ENCODE data around the gene PRKG1. TPM values are rescaled to one million over a fixed set of nuclear protein-coding genes. Genes with fewer than 3 reads are reported as not detected.

Gene PRKG1
- total and polyA plus RNA-seq, 2 of the 8 experiments (the other 6 are each of a cell fraction or from before 2014, with no cell fraction given): 4.2 to 15.2 TPM

- no peak overlapping the region for H2AK5ac ChIP-seq (ENCODE audit: low read depth, low read length)
- 82% methylated on average over 2 of the region's 2 CpGs; no CpG with 5 or more reads in 1 of the 2 experiments for WGBS, 2 experiments (ENCODE audit: extremely low coverage in 1 of 2, insufficient coverage in 1 of 2, insufficient read length in 1 of 2, insufficient replicate concordance in 2 of 2, low coverage in 1 of 2, low lambda C conversion rate in 2 of 2, missing lambda C conversion rate in 1 of 2)
- H3K23ac ChIP-seq (ENCODE audit: insufficient read length): no peak overlapping the region
- no peaks in the 10 kb centered on the region for H3K9me3 ChIP-seq (ENCODE audit: insufficient read depth in 2 of 2, low read depth in 1 of 2, low read length in 1 of 2)
- H3K27me3 ChIP-seq (replicated peaks in 1 of 4; ENCODE audit: control insufficient read depth in 3 of 4, extremely low read depth in 1 of 4, insufficient read depth in 3 of 4, low read length in 3 of 4): no peaks in the 10 kb centered on the region
- no peak overlapping the region for H3K4ac ChIP-seq (replicated peaks; ENCODE audit: insufficient read length, low read depth, low read length)
- no peak overlapping the region for H3K18ac ChIP-seq (ENCODE audit: extremely low read depth, low read length)
- H3K14ac ChIP-seq (ENCODE audit: insufficient read length): no peak overlapping the region
- CTCF ChIA-PET (ENCODE audit: partially characterized antibody): no interaction called here
- H2BK20ac ChIP-seq (ENCODE audit: low read length): no peak overlapping the region
- no peak overlapping the region for H3K4me2 ChIP-seq (ENCODE audit: insufficient read depth in 1 of 2, low read depth in 2 of 2, low read length in 2 of 2)
- H2BK15ac ChIP-seq (ENCODE audit: low read length): no peak overlapping the region
- no peaks in the 10 kb centered on the region for H3K79me1 ChIP-seq (ENCODE audit: low read depth, low read length)
- no peaks in the 10 kb centered on the region for H4K20me1 ChIP-seq (replicated peaks in 1 of 2; ENCODE audit: control insufficient read depth in 1 of 2, insufficient read depth in 2 of 2, low read length in 2 of 2)
- H3K27ac ChIP-seq (ENCODE audit: low read depth, low read length): no peak overlapping the region
- FAIRE-seq (no peak), DNase-seq (ENCODE audit: low read depth in 1 of 2, low spot score in 2 of 2) (no peak)
- H3K56ac ChIP-seq (replicated peaks; ENCODE audit: insufficient read length, low read depth, low read length): no peak overlapping the region
- H2AFZ ChIP-seq (ENCODE audit: low read length): no peak overlapping the region
- no peak overlapping the region for H2BK5ac ChIP-seq (ENCODE audit: low read depth, low read length)
- H3K4me1 ChIP-seq (replicated peaks in 1 of 4; ENCODE audit: control insufficient read depth in 3 of 4, insufficient read depth in 4 of 4, low read length in 3 of 4): no peaks in the 10 kb centered on the region
- no peaks in the 10 kb centered on the region for H3K23me2 ChIP-seq (ENCODE audit: low read depth, low read length)
- H3K9ac ChIP-seq (replicated peaks in 1 of 4; ENCODE audit: extremely low read depth in 1 of 4, low read depth in 3 of 4, low read length in 3 of 4): no peak overlapping the region
- H3K79me2 ChIP-seq (ENCODE audit: control insufficient read depth in 1 of 2, insufficient read depth in 2 of 2, low read length in 2 of 2): no peaks in the 10 kb centered on the region
- POLR2A ChIA-PET (ENCODE audit: partially characterized antibody): no interaction called here
- no peak overlapping the region for H4K91ac ChIP-seq (replicated peaks; ENCODE audit: insufficient read length, low read length)
- H3K4me3 ChIP-seq (ENCODE audit: extremely low read depth in 1 of 4, insufficient read depth in 2 of 4, low read depth in 3 of 4, low read length in 4 of 4): no peak overlapping the region
- TF ChIP-seq SIX5 (IDR thresholded peaks at IDR 0.05; ENCODE audit: low read depth, low read length) (no peak), MAFK (IDR thresholded peaks at IDR 0.05; ENCODE audit: low read depth, low read length) (no peak), SIRT6 (IDR thresholded peaks at IDR 0.05; ENCODE audit: low read length) (no peak), CHD1 (IDR thresholded peaks at IDR 0.05; ENCODE audit: low read depth, low read length) (no peak)
- no peak overlapping the region for H2BK12ac ChIP-seq (ENCODE audit: low read depth, low read length)
- no peak overlapping the region for H2BK120ac ChIP-seq (replicated peaks; ENCODE audit: low read depth, low read length)
- H3K36me3 ChIP-seq (ENCODE audit: control insufficient read depth in 2 of 4, insufficient read depth in 4 of 4, low read length in 3 of 4): no peaks in the 10 kb centered on the region
- H4K5ac ChIP-seq (ENCODE audit: insufficient read length, low read depth, low read length): no peak overlapping the region
- no peak overlapping the region for H4K8ac ChIP-seq (ENCODE audit: extremely low read depth, insufficient read depth, low read length)
These were observed 533.9 kb downstream of the PRKG1 start for GRCh38 chr10:51608211-51608610.

Measured in H1 (cell line).